ENCODE measurements around the gene ZNF423. TPM values are rescaled to one million over a fixed set of nuclear protein-coding genes. Genes with fewer than 3 reads are reported as not detected.

Gene ZNF423
- total RNA-seq, 1 experiment from 2014 or later, result 0.20 TPM

DNA sequence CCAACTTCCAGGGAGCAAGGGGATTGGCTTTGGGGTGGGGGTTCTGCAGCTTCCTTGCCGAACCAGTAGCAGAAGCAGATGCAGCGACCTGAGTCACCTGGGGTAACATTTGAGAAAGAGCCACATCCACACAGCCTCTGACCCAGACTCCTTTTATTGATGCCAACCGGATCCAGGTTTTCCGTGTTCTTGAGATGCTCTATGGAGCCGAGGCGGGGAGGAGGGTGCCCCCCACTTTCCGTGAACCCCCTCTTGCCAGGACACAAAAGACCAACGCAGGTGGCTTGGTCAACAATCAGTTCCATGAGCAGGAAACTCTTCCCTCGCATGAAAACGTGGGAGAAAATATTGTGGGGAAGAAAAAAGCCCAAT lies 356.5 kb downstream of the ZNF423 start:
- Histone ChIP-seq H3K36me3 (ENCODE audit: control insufficient read depth, insufficient read depth, low read length) (no peaks in the 10 kb centered on the region), H3K4me1 (no peaks in the 10 kb centered on the region), H3K9me3 (no peaks in the 10 kb centered on the region), H3K4me3 (ENCODE audit: low read depth, low read length) (no peak overlapping the region), H3K27me3 (replicated peaks; ENCODE audit: control insufficient read depth, insufficient read depth, low read length) (peaks cover 3% of the 10 kb centered on the region; the same call in 1 of the 2 replicates)
- H3K36me3 Mint-ChIP-seq (ENCODE audit: insufficient read depth, unreplicated experiment), result no peaks in the 10 kb centered on the region
- peaks cover 6% of the 10 kb centered on the region for H3K27me3 Mint-ChIP-seq (ENCODE audit: insufficient read depth, unreplicated experiment)
- DNase-seq, result no peak
- POLR2A ChIA-PET, result no interaction called here
- no TSS peak for BruUV-seq (replicated peaks)
- TF ChIP-seq, protein P1, sequence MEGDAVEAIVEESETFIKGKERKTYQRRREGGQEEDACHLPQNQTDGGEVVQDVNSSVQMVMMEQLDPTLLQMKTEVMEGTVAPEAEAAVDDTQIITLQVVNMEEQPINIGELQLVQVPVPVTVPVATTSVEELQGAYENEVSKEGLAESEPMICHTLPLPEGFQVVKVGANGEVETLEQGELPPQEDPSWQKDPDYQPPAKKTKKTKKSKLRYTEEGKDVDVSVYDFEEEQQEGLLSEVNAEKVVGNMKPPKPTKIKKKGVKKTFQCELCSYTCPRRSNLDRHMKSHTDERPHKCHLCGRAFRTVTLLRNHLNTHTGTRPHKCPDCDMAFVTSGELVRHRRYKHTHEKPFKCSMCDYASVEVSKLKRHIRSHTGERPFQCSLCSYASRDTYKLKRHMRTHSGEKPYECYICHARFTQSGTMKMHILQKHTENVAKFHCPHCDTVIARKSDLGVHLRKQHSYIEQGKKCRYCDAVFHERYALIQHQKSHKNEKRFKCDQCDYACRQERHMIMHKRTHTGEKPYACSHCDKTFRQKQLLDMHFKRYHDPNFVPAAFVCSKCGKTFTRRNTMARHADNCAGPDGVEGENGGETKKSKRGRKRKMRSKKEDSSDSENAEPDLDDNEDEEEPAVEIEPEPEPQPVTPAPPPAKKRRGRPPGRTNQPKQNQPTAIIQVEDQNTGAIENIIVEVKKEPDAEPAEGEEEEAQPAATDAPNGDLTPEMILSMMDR (IDR thresholded peaks at IDR 0.05; ENCODE audit: insufficient read depth in 1 of 2, low read depth in 1 of 2, low read length in 1 of 2, severe bottlenecking in 1 of 2, unreplicated experiment in 1 of 2), result no peak
- no peak overlapping the region for H3K4me3 Mint-ChIP-seq (ENCODE audit: unreplicated experiment)
- CTCF ChIA-PET, result no interaction called here
- no peaks in the 10 kb centered on the region for H3K9me3 Mint-ChIP-seq (ENCODE audit: unreplicated experiment)
- intact Hi-C loops (cut with micrococcal nuclease; ENCODE audit: unreplicated experiment), result no loop called here
- H3K4me1 Mint-ChIP-seq (ENCODE audit: low read depth, unreplicated experiment), result no peaks in the 10 kb centered on the region
- H3K27ac Mint-ChIP-seq (ENCODE audit: unreplicated experiment), result no peak overlapping the region

DNA sequence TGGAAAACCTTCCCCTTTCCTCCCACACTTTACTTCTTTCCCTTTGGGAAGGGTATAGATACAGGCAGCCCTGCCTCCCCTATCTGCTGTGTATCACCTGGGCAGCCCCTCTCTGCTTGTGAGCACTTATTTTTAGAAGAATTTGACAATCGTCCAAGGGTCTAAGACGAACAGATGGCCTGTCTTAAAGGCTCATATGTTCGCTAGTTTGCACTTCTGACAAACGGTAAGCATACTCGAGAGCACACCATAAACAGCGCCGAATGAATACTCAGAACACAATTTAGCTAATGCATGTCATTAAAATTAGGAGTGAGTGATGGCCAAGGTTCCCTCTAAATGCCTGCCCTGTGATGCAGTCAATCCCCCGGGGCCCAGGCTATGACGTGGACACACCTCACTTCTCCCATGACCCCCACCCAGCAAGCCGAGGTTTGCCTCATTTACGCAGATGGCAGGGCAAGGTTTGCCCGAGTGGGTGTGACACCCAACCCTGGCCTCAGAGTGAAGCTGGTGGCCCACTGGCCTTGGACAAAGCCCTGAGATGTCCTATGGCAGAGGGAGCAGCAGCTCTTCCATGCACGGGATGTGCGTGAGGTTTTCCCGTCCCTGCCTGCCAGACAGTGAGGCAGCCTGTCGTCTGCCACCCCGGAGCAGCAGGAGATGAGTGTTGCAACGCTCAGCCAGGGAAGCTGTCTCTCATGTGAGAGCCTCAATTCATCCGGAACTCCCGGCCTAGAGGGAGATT lies 357.1 kb downstream of the ZNF423 start:
- no peaks in the 10 kb centered on the region for H3K4me1 ChIP-seq
- H3K4me1 Mint-ChIP-seq (ENCODE audit: low read depth, unreplicated experiment), result no peaks in the 10 kb centered on the region
- no peak overlapping the region for H3K27ac Mint-ChIP-seq (ENCODE audit: unreplicated experiment)
- intact Hi-C loops (cut with micrococcal nuclease; ENCODE audit: unreplicated experiment), result no loop called here
- BruUV-seq (replicated peaks), result no TSS peak
- H3K9me3 Mint-ChIP-seq (ENCODE audit: unreplicated experiment), result no peaks in the 10 kb centered on the region
- ChIA-PET POLR2A (no interaction called here), CTCF (no interaction called here)
- no peaks in the 10 kb centered on the region for H3K36me3 Mint-ChIP-seq (ENCODE audit: insufficient read depth, unreplicated experiment)
- no peak overlapping the region for H3K4me3 ChIP-seq (ENCODE audit: low read depth, low read length)
- peaks cover 6% of the 10 kb centered on the region for H3K27me3 Mint-ChIP-seq (ENCODE audit: insufficient read depth, unreplicated experiment)
- H3K4me3 Mint-ChIP-seq (ENCODE audit: unreplicated experiment), result no peak overlapping the region
- H3K36me3 ChIP-seq (ENCODE audit: control insufficient read depth, insufficient read depth, low read length), result no peaks in the 10 kb centered on the region
- DNase-seq, result peak in 1 of 2 experiments; percentile 28
- H3K27me3 ChIP-seq (replicated peaks; ENCODE audit: control insufficient read depth, insufficient read depth, low read length), result peaks cover 3% of the 10 kb centered on the region; the same call in 1 of the 2 replicates
- TF ChIP-seq, protein P1 (IDR thresholded peaks at IDR 0.05; ENCODE audit: insufficient read depth in 1 of 2, low read depth in 1 of 2, low read length in 1 of 2, severe bottlenecking in 1 of 2, unreplicated experiment in 1 of 2), result no peak
- H3K9me3 ChIP-seq, result no peaks in the 10 kb centered on the region

- DNase-seq, result no peak
- Histone ChIP-seq H3K27me3 (replicated peaks; ENCODE audit: control insufficient read depth, insufficient read depth, low read length) (peaks cover 3% of the 10 kb centered on the region; the same call in 1 of the 2 replicates), H3K4me1 (no peaks in the 10 kb centered on the region), H3K36me3 (ENCODE audit: control insufficient read depth, insufficient read depth, low read length) (no peaks in the 10 kb centered on the region), H3K4me3 (ENCODE audit: low read depth, low read length) (no peak overlapping the region), H3K9me3 (no peaks in the 10 kb centered on the region)
- POLR2A ChIA-PET, result no interaction called here
- Mint-ChIP-seq H3K9me3 (ENCODE audit: unreplicated experiment) (no peaks in the 10 kb centered on the region), H3K4me3 (ENCODE audit: unreplicated experiment) (no peak overlapping the region), H3K4me1 (ENCODE audit: low read depth, unreplicated experiment) (no peaks in the 10 kb centered on the region), H3K27ac (ENCODE audit: unreplicated experiment) (no peak overlapping the region), H3K36me3 (ENCODE audit: insufficient read depth, unreplicated experiment) (no peaks in the 10 kb centered on the region), H3K27me3 (ENCODE audit: insufficient read depth, unreplicated experiment) (peaks cover 6% of the 10 kb centered on the region)
- CTCF ChIA-PET, result no interaction called here
- TF ChIP-seq, protein P1 (IDR thresholded peaks at IDR 0.05; ENCODE audit: insufficient read depth in 1 of 2, low read depth in 1 of 2, low read length in 1 of 2, severe bottlenecking in 1 of 2, unreplicated experiment in 1 of 2), result no peak
- intact Hi-C loops (cut with micrococcal nuclease; ENCODE audit: unreplicated experiment), result no loop called here
- BruUV-seq (replicated peaks), result no TSS peak
Observed at GRCh38 chr16:49498264-49498663, 357.6 kb downstream of the ZNF423 start.
